ENCODE results near the gene FAM181A.

DNA sequence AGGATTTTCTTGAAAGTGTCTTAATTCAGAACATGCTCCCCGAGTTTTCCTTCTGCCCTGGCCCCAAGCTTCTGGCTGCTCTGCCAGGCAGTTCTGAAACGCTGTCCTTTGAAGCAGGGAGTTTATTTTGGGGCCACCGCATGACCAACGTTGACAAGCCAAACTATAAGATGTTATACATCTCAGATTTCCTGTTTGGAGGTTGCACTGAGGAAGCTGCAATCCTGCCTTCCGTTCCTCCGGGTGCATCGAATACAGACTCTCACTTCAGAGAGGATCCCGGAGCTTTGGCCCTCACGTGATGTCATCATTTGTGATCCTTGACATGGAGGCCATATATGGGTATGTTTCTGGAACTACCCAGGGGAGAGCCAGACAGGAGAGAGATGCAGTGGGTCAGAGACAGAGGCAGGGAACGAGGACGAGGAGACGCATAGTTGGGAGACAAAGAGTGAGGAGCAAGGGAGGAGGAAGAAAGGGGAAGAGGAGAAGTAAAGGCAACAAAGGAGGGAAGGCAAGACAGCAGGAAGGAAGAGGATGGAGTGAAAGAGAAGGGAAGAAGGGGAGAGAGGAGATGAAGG, 49.4 kb downstream of the FAM181A start, which contains the start of gene ASB2:
- TF ChIP-seq, protein P1, sequence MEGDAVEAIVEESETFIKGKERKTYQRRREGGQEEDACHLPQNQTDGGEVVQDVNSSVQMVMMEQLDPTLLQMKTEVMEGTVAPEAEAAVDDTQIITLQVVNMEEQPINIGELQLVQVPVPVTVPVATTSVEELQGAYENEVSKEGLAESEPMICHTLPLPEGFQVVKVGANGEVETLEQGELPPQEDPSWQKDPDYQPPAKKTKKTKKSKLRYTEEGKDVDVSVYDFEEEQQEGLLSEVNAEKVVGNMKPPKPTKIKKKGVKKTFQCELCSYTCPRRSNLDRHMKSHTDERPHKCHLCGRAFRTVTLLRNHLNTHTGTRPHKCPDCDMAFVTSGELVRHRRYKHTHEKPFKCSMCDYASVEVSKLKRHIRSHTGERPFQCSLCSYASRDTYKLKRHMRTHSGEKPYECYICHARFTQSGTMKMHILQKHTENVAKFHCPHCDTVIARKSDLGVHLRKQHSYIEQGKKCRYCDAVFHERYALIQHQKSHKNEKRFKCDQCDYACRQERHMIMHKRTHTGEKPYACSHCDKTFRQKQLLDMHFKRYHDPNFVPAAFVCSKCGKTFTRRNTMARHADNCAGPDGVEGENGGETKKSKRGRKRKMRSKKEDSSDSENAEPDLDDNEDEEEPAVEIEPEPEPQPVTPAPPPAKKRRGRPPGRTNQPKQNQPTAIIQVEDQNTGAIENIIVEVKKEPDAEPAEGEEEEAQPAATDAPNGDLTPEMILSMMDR (IDR thresholded peaks at IDR 0.05; ENCODE audit: poor library complexity, severe bottlenecking) = no peak
- no peak for TF ChIP-seq TAF1 (IDR thresholded peaks at IDR 0.05; ENCODE audit: low read depth)
- no peak for TF ChIP-seq EP300 (conservative IDR thresholded peaks at IDR 0.05; ENCODE audit: poor library complexity, severe bottlenecking)
- no peak for TF ChIP-seq EZH2 (IDR thresholded peaks at IDR 0.05; ENCODE audit: borderline replicate concordance, insufficient read depth, low read length, poor library complexity, severe bottlenecking)
- TF ChIP-seq, protein P2, sequence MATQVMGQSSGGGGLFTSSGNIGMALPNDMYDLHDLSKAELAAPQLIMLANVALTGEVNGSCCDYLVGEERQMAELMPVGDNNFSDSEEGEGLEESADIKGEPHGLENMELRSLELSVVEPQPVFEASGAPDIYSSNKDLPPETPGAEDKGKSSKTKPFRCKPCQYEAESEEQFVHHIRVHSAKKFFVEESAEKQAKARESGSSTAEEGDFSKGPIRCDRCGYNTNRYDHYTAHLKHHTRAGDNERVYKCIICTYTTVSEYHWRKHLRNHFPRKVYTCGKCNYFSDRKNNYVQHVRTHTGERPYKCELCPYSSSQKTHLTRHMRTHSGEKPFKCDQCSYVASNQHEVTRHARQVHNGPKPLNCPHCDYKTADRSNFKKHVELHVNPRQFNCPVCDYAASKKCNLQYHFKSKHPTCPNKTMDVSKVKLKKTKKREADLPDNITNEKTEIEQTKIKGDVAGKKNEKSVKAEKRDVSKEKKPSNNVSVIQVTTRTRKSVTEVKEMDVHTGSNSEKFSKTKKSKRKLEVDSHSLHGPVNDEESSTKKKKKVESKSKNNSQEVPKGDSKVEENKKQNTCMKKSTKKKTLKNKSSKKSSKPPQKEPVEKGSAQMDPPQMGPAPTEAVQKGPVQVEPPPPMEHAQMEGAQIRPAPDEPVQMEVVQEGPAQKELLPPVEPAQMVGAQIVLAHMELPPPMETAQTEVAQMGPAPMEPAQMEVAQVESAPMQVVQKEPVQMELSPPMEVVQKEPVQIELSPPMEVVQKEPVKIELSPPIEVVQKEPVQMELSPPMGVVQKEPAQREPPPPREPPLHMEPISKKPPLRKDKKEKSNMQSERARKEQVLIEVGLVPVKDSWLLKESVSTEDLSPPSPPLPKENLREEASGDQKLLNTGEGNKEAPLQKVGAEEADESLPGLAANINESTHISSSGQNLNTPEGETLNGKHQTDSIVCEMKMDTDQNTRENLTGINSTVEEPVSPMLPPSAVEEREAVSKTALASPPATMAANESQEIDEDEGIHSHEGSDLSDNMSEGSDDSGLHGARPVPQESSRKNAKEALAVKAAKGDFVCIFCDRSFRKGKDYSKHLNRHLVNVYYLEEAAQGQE (IDR thresholded peaks at IDR 0.05; ENCODE audit: borderline replicate concordance) = no peak
- no peak for TF ChIP-seq SMC3 (conservative IDR thresholded peaks at IDR 0.05; ENCODE audit: poor library complexity)
